Stimulated activated CD8-positive, alpha-beta memory T cell treated with anti-CD3 and anti-CD28 coated beads, Interleukin-7, amount 100 ng/mL, for 24 hours (primary cell): ENCODE measurements around the gene GPT2.

Source experiments
- DNase-seq: peaks from one replicate; pipeline ENCODE4 v3.0.0-alpha.2; 2020; ENCODE audit warnings: low read depth

The GPT2 gene

GRCh38 chr16:46896314-46896968 is 12.3 kb downstream of the GPT2 start:
- no peak for DNase-seq

- no peak for DNase-seq
Measured at GRCh38 chr16:46897471-46897870, 13.3 kb downstream of the GPT2 start.

GRCh38 chr16:46898006-46898405 is 13.8 kb downstream of the GPT2 start:
- DNase-seq = no peak

GRCh38 chr16:46899443-46900143 is 15.4 kb downstream of the GPT2 start:
- no peak for DNase-seq

GRCh38 chr16:46900455-46901235 is 16.5 kb downstream of the GPT2 start:
- no peak for DNase-seq

GRCh38 chr16:46901709-46902108 is 17.5 kb downstream of the GPT2 start:
- no peak for DNase-seq

- DNase-seq = no peak
Measured at GRCh38 chr16:46903255-46903905, 19.2 kb downstream of the GPT2 start.

GRCh38 chr16:46904471-46904870 is 20.3 kb downstream of the GPT2 start:
- DNase-seq = no peak

GRCh38 chr16:46906360-46907060 is 22.3 kb downstream of the GPT2 start:
- DNase-seq = no peak

- DNase-seq = no peak
Measured at GRCh38 chr16:46907061-46907774, 23.1 kb downstream of the GPT2 start.

- DNase-seq = peak; percentile 28
Measured at GRCh38 chr16:46908540-46909372, 24.6 kb downstream of the GPT2 start.

GRCh38 chr16:46911038-46911437 is 26.9 kb downstream of the GPT2 start:
- no peak for DNase-seq

- no peak for DNase-seq
Measured at GRCh38 chr16:46911650-46912049, 27.5 kb downstream of the GPT2 start.

GRCh38 chr16:46914556-46915201 is 30.5 kb downstream of the GPT2 start:
- DNase-seq = no peak

GRCh38 chr16:46915483-46916025 is 31.4 kb downstream of the GPT2 start:
- DNase-seq = no peak

GRCh38 chr16:46916980-46917379 is 32.8 kb downstream of the GPT2 start:
- DNase-seq = no peak

- DNase-seq = no peak
Measured at GRCh38 chr16:46918400-46918799, 34.2 kb downstream of the GPT2 start.

- DNase-seq = no peak
Measured at GRCh38 chr16:46918905-46919792, 35.0 kb downstream of the GPT2 start.
